ENCODE results near the gene OR6Q1.

GRCh38 chr11:58067685-58068084, 36.9 kb downstream of the OR6Q1 start:
- TF ChIP-seq POLR2AphosphoS5 (IDR thresholded peaks at IDR 0.05; ENCODE audit: low read depth, low read length) (no peak), SPI1 (IDR thresholded peaks at IDR 0.05; ENCODE audit: low read depth, low read length) (no peak)
